Lung (tissue), 12 donors: ENCODE data around the gene OR5K3. TPM values are rescaled to one million over a fixed set of nuclear protein-coding genes. Genes with fewer than 3 reads are reported as not detected.

Experiments used
- ATAC-seq: fragments of 200-7000 bp; cut with Tn5 transposase; one replicate; pipeline ENCODE4 v1.9.1; 2020; ENCODE audit warnings: moderate number of reproducible peaks; ENCODE audit not compliant: insufficient read depth, low FRiP score
- DNase-seq, 3 donors: peaks; one replicate each; pipeline ENCODE4 v3.0.0-alpha.2; 2013 to 2017
- H3K27ac ChIP-seq, 2 donors: one replicate each; pipeline ENCODE4 v1.5.1; 2013; ENCODE audit warnings: mild to moderate bottlenecking in 2 of 2, moderate library complexity in 2 of 2, control low read depth in 1 of 2, inconsistent platforms in 1 of 2, low read depth in 1 of 2, low read length in 1 of 2
- H3K27me3 ChIP-seq, 3 donors: one replicate each; pipeline ENCODE4 v1.5.1; 2013; ENCODE audit warnings: low read length in 2 of 3; ENCODE audit not compliant: control insufficient read depth in 3 of 3, insufficient read depth in 3 of 3
- H3K36me3 ChIP-seq, 4 donors: one replicate each; pipeline ENCODE4 v1.5.1; 2013; ENCODE audit warnings: low read length in 4 of 4, mild to moderate bottlenecking in 1 of 4, moderate library complexity in 1 of 4; ENCODE audit not compliant: control insufficient read depth in 4 of 4, insufficient read depth in 4 of 4
- H3K4me1 ChIP-seq, 5 donors: one replicate each; pipeline ENCODE4 v1.5.1; 2013; ENCODE audit warnings: low read length in 5 of 5, mild to moderate bottlenecking in 2 of 5, moderate library complexity in 1 of 5; ENCODE audit not compliant: control insufficient read depth in 5 of 5, insufficient read depth in 5 of 5
- H3K4me3 ChIP-seq: one replicate; pipeline ENCODE4 v1.5.1; 2013; ENCODE audit warnings: mild to moderate bottlenecking, control low read depth, moderate library complexity
- H3K9ac ChIP-seq, 2 donors: one replicate each; pipeline ENCODE4 v1.5.1; 2013; ENCODE audit warnings: low read length in 2 of 2, control low read depth in 1 of 2; ENCODE audit not compliant: insufficient read depth in 1 of 2
- H3K9me3 ChIP-seq, 4 donors: one replicate each; pipeline ENCODE4 v1.5.1; 2013; ENCODE audit warnings: low read length in 3 of 4, mild to moderate bottlenecking in 1 of 4, moderate library complexity in 1 of 4; ENCODE audit not compliant: control insufficient read depth in 4 of 4, insufficient read depth in 3 of 4
- CTCF ChIP-seq: IDR thresholded peaks from 2 replicates; pipeline ENCODE4 v1.5.1; 2012; ENCODE audit warnings: mild to moderate bottlenecking; ENCODE audit errors: control extremely low read depth, extremely low read depth
- WGBS, 2 donors: extraction: QIAGEN DNeasy Blood & Tissue Kit; methylation state at CpG; one replicate each; pipeline ENCODE4 v1.1.7; 2013; 5-methylcytosine and 5-hydroxymethylcytosine counted together
- polyA plus RNA-seq, 2 donors: library from polyadenylated mRNA; stranded (reverse); fragments of 200-250 nt; gene quantifications; one replicate each; pipeline ENCODE4 v1.2.1, GENCODE V29; 2013
- total RNA-seq, 2 donors: library from RNA; depleted of rRNA in 1 of 2; stranded (reverse); fragments of >200 nt in 1 of 2; gene quantifications; one replicate each; pipeline ENCODE4 v1.2.1, GENCODE V29; 2014 to 2021
- donor health status: control.
- donor health status: control.
- donor health status: Bipolar disorder and iron deficiency.
- donor health status: healthy.
- donor health status: DM: yes; HTN: yes; CAD: no.

OR5K3 gene
- total and polyA plus RNA-seq, 4 donors = not detected

GRCh38 chr3:98433764-98434163 is 43.3 kb downstream of the OR5K3 start:
- ATAC-seq = no peak
- Histone ChIP-seq H3K9ac (no peak overlapping the region), H3K9me3 (peaks cover 0 to 4% (median 3%) of the 10 kb centered on the region in 4 donors), H3K4me1 (no peaks in the 10 kb centered on the region), H3K4me3 (no peak overlapping the region), H3K27ac (no peak overlapping the region), H3K36me3 (no peaks in the 10 kb centered on the region), H3K27me3 (no peaks in the 10 kb centered on the region)
- TF ChIP-seq CTCF = no peak
- WGBS, 2 donors = 21 to 30% methylated on average over 2 of the region's 2 CpGs
- no peak for DNase-seq

- H3K36me3 ChIP-seq = no peaks in the 10 kb centered on the region
- H3K9ac ChIP-seq = no peak overlapping the region
- 76 to 84% methylated on average over 4 of the region's 4 CpGs for WGBS, 2 donors
- ATAC-seq (no peak), DNase-seq (no peak)
- peaks cover 0 to 4% (median 0%) of the 10 kb centered on the region in 4 donors for H3K9me3 ChIP-seq
- no peak overlapping the region for H3K4me3 ChIP-seq
- H3K27ac ChIP-seq = no peak overlapping the region
- TF ChIP-seq CTCF = no peak
- no peaks in the 10 kb centered on the region for H3K27me3 ChIP-seq
- no peaks in the 10 kb centered on the region for H3K4me1 ChIP-seq
Observed at GRCh38 chr3:98434412-98434811, 43.9 kb downstream of the OR5K3 start.

DNA sequence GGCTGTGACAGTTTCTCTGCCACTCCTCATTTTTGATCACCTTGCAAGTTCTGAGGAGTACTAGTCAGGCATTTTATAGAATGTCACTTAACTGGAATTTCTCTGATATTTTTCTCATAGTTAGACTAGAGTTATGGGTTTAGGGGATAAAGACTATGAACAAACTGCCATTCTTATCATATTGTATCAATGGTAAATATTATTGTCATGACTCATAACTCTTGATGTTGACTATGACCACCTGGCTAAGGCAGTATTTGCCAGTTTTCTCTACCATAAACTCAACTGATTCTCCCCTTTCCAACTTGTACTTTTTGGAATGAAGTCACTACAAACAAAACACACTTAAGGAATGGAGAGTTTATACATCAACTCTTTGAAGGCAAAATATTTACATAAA is 49.8 kb downstream of the OR5K3 start:
- Histone ChIP-seq H3K9me3 (no peaks in the 10 kb centered on the region), H3K36me3 (no peaks in the 10 kb centered on the region), H3K4me1 (no peaks in the 10 kb centered on the region), H3K4me3 (no peak overlapping the region), H3K27me3 (no peaks in the 10 kb centered on the region), H3K9ac (no peak overlapping the region), H3K27ac (no peak overlapping the region)
- no peak for DNase-seq
- ATAC-seq = no peak
- no peak for TF ChIP-seq CTCF

Other genes with a start within 250 kb of the OR5K3 start
- gene OR5H14, start 243.2 kb upstream of the OR5K3 start, total RNA-seq = not detected
- not detected for gene OR5H14, start 243.2 kb upstream of the OR5K3 start, polyA plus RNA-seq
- not detected for gene OR5H15, start 224.0 kb upstream of the OR5K3 start, total RNA-seq
- gene OR5H15, start 224.0 kb upstream of the OR5K3 start, polyA plus RNA-seq = not detected
- gene OR5H6, start 126.4 kb upstream of the OR5K3 start, total RNA-seq = not detected
- not detected for gene OR5H6, start 126.4 kb upstream of the OR5K3 start, polyA plus RNA-seq
- not detected for gene OR5H2, start 108.2 kb upstream of the OR5K3 start, total RNA-seq
- not detected for gene OR5H2, start 108.2 kb upstream of the OR5K3 start, polyA plus RNA-seq
- not detected for gene OR5K4, start 36.8 kb upstream of the OR5K3 start, total RNA-seq
- not detected for gene OR5K4, start 36.8 kb upstream of the OR5K3 start, polyA plus RNA-seq
- gene OR5K1, start 72.5 kb downstream of the OR5K3 start, total RNA-seq = not detected
- not detected for gene OR5K1, start 72.5 kb downstream of the OR5K3 start, polyA plus RNA-seq
- not detected for gene OR5K2, start 107.0 kb downstream of the OR5K3 start, total RNA-seq
- gene OR5K2, start 107.0 kb downstream of the OR5K3 start, polyA plus RNA-seq = not detected
- 100 to 1,000 TPM in 1 of 2 donors, 10 to 100 TPM in 1; 74.5 to 135 TPM for gene CLDND1, start 132.2 kb downstream of the OR5K3 start, total RNA-seq
- 10 to 100 TPM; 52.6 to 66.2 TPM for gene CLDND1, start 132.2 kb downstream of the OR5K3 start, polyA plus RNA-seq
- gene GPR15, start 141.3 kb downstream of the OR5K3 start, total RNA-seq = 1 to 10 TPM in 1 of 2 donors, under 1 TPM in 1; 0.31 to 1.2 TPM
- gene GPR15, start 141.3 kb downstream of the OR5K3 start, polyA plus RNA-seq = under 1 TPM; 0.12 to 0.39 TPM
- 10 to 100 TPM; 14.0 to 22.2 TPM for gene CPOX, start 202.9 kb downstream of the OR5K3 start, total RNA-seq
- gene CPOX, start 202.9 kb downstream of the OR5K3 start, polyA plus RNA-seq = 10 to 100 TPM in 1 of 2 donors, 1 to 10 TPM in 1; 9.8 to 12.3 TPM